Measurements from ENCODE around the gene OR4D10.

- TF ChIP-seq CTCF (conservative IDR thresholded peaks at IDR 0.05) (no peak), ZFX (IDR thresholded peaks at IDR 0.05) (no peak)
Measured at GRCh38 chr11:59459916-59460315, 13.2 kb upstream of the OR4D10 start.
